GM21619 (cell line): ENCODE results near the gene IL17REL.
A peak's percentile ranks its signal among the peaks of the same experiment; 100 is the strongest.
"Not testable (repeated sequence)": the region's sequence is repeated elsewhere in the genome, so short reads cannot be mapped to it uniquely, and the experiment has no call there.

Experiments used
- ATAC-seq: cut with Tn5 transposase; IDR thresholded peaks from one replicate; pipeline ENCODE4 v1.9.1; 2021; ENCODE audit not compliant: unreplicated experiment

IL17REL gene

GRCh38 chr22:49992921-49993648, 19.5 kb downstream of the IL17REL start:
- ATAC-seq = no peak

DNA sequence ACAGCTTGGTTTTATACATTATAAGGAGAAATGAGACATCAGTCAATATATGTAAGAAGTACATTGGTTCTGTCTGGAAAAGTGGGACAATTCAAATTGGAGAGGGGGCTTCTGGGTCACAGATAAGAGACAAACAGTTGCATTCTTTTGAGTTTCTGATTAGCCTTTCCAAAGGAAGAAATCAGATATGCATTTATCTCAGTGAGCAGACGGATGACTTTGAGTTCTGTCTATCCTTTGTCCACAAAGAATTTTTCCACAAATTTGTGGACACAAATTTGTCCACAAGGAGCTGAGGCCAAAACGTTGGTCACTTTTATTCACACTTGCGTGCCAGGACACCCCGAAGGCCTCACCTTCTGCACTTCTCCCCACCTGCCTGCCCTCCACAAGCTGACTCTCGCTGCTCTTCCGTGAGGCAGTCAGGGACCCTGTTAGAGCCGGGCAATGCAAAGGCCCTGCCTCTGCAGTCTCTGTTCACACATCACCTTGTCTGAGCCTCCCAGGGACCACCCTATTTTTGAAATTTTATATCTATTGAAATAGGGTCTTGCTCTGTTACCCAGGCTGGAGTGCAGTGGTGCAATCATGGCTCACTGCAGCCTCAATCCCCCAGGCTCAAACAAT, 20.5 kb downstream of the IL17REL start:
- no peak for ATAC-seq

GRCh38 chr22:49991167-49991566, 21.4 kb downstream of the IL17REL start:
- no peak for ATAC-seq

GRCh38 chr22:49989826-49990225, 22.7 kb downstream of the IL17REL start:
- not testable (repeated sequence) for ATAC-seq

- ATAC-seq = no peak
Measured at GRCh38 chr22:49986325-49986724, 26.2 kb downstream of the IL17REL start.

DNA sequence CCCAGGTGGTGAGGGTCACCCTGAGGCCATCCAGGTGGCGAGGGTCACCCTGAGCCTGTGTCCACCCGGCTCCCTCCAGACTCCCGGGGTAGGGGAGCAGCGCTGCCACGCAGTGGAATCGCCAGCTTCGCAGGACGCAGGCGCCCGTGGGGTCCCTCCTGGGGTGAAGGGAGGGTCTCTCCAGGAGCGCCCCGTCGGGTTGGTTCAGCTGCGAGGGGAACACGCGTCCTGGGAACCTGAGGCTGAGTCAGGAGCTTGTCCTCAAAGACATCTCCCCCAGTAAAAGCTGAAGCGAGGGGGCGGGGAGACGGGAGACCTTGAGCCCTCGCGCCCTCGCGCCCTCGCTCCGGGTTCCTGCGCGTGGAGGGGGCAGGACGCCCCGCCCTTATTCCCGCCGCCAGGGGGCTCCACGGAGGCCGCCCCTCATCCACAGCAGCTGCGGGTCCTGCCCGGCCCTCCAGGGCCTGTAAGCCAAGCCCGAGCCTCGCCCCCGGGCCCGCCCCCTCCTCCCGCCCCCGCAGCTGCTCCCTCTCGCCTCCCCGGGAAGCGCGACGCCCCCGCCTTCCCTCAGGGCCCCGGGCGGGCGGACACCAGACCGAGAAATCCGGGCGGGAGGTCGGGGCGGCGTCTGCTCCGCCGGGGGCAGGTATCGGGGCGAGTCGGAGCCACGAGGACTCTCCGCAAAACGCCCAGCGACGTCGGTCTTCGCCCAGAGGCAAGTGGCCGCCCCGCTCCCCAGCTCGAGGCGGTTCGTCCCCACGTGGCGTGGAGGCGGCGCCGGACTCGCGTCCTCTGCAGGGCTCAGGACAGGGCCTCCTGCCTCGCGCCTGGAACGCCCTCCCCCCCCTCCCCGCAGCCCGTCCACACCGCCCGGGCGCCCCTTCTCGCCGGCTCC, 29.2 kb downstream of the IL17REL start:
- ATAC-seq = no peak

DNA sequence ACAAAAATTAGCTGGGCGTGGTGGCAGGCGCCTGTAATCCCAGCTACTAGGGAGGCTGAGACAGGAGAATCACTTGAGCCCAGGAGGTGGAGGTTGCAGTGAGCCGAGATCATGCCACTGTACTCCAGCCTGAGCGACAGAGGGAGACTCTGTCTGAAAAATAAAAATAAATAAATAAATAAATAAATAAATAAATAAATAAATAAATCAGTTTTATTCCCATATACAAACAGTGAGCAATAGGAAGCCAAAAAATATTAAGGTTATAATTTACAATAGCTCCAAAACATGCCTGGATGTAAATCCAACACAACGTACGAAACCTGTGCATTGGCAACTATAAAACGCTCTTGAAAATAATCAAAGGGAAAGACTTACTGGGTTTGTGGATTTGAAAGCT, 30.8 kb downstream of the IL17REL start:
- not testable (repeated sequence) for ATAC-seq

GRCh38 chr22:49979587-49980264, 32.8 kb downstream of the IL17REL start:
- ATAC-seq = no peak

GRCh38 chr22:49977578-49977977, 35.0 kb downstream of the IL17REL start:
- ATAC-seq = no peak

- no peak for ATAC-seq
Measured at GRCh38 chr22:49976439-49977175, 36.0 kb downstream of the IL17REL start.

- no peak for ATAC-seq
Measured at GRCh38 chr22:49975543-49976389, 36.8 kb downstream of the IL17REL start.

- no peak for ATAC-seq
Measured at GRCh38 chr22:49973018-49973961, 39.3 kb downstream of the IL17REL start.

GRCh38 chr22:49972163-49973017, 40.2 kb downstream of the IL17REL start:
- ATAC-seq = no peak

GRCh38 chr22:49971232-49972162, 41.1 kb downstream of the IL17REL start:
- ATAC-seq = peak; percentile 17

- ATAC-seq = peak; percentile 69
Measured at GRCh38 chr22:49970528-49971231, 41.9 kb downstream of the IL17REL start.
